Tibial artery (tissue), 4 donors: ENCODE measurements around the gene ITGB4.

Experiments
- DNase-seq, 2 donors: peaks; one replicate each; pipeline ENCODE4 v3.0.0-alpha.2; 2019
- H3K27ac ChIP-seq, 2 donors: fragments of 200-600 bp; sonication (generic) in 1 of 2; 1 replicate in 1 of 2; 2 replicates in 1 of 2; pipeline ENCODE4 v1.5.1; 2018 to 2019; ENCODE audit warnings: mild to moderate bottlenecking in 1 of 2
- H3K27me3 ChIP-seq, 2 donors: fragments of 200-600 bp; sonication (generic) in 1 of 2; one replicate each; pipeline versions ENCODE4 v1.5.1 to v1.6.0; 2016 to 2019
- H3K36me3 ChIP-seq, 3 donors: fragments of 200-600 bp; sonication (generic) in 2 of 3; one replicate each; pipeline ENCODE4 v1.5.1; 2016 to 2019; ENCODE audit warnings: mild to moderate bottlenecking in 2 of 3
- H3K4me1 ChIP-seq, 4 donors: fragments of 200-600 bp; sonication (generic) in 2 of 4; 1 replicate in 3 of 4; 2 replicates in 1 of 4; pipeline ENCODE4 v1.5.1; 2016 to 2019
- H3K4me3 ChIP-seq, 2 donors: fragments of 200-600 bp; sonication (generic) in 1 of 2; 1 replicate in 1 of 2; 2 replicates in 1 of 2; pipeline ENCODE4 v1.5.1; 2018 to 2019; ENCODE audit warnings: mild to moderate bottlenecking in 2 of 2
- H3K9me3 ChIP-seq, 3 donors: fragments of 200-600 bp; sonication (generic) in 1 of 3; one replicate each; pipeline ENCODE4 v1.5.1; 2016 to 2019
- intact Hi-C: fragments of 100-400 bp; cut with DNase I; formaldehyde crosslinking; loops from one replicate; pipeline ENCODE4 v1.15.0; 2023; ENCODE audit warnings: low total_unique reads
- TF ChIP-seq, protein P1 (sequence below), 2 experiments: fragments of 200-600 bp in 1 of 2; fragments of 450-650 bp in 1 of 2; IDR thresholded peaks; one replicate each; pipeline ENCODE4 v1.5.1; 2017 to 2019; ENCODE audit warnings: antibody characterized with exemption in 2 of 2, mild to moderate bottlenecking in 1 of 2, moderate library complexity in 1 of 2

ITGB4 gene

DNA sequence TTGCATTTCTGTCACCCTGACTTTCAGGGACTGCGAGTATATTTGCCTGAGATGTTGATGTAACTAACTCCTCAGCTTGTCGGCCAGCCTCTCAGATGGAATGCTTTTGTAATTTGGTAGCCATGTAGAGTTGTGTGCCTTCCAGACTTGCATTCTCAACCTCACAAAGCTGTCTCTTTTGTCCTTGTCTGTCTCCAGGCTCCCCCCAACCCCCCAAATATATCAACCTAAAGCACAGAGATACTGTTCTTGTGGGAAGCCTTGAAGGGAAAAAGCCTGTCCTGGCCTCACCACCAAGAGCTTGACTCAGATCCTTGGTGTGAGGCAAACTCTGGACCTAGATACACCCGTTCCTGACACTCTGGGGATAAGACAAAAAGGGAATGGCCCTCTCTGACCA is 35.8 kb upstream of the ITGB4 start:
- H3K27ac ChIP-seq, result no peak overlapping the region

DNA sequence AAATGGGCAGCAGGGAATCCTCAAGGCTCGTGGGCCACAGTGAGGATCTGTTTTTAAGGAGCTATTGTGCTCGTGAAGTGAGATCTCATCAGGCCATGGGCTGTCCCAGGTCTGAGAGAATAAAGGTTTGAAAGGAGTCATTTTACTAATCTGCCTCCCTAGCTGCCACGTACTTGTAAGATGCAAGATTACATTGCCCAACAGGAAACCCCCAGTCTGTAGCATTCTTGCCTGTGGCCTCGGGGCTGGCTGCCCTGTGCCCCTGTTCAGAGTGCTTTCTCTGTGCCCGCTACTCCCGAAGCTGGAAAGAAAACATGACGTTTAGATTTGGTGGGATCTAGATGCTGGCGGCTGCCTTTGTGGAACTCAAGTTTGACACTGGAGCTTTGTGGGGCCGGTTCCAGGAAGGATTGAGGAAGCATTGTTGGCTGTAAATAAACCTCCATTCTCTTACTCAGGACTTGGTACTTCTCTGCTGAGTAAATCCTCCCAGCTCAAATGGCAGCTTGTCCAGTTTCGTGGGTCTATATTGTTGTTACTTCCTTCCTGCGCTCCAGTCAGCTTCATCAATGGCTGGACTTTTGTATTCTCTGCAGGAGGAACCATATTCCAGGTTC is 32.9 kb upstream of the ITGB4 start:
- H3K36me3 ChIP-seq, result peaks cover 0 to 19% (median 14%) of the 10 kb centered on the region in 3 donors
- no peaks in the 10 kb centered on the region for H3K9me3 ChIP-seq
- TF ChIP-seq, protein P1, sequence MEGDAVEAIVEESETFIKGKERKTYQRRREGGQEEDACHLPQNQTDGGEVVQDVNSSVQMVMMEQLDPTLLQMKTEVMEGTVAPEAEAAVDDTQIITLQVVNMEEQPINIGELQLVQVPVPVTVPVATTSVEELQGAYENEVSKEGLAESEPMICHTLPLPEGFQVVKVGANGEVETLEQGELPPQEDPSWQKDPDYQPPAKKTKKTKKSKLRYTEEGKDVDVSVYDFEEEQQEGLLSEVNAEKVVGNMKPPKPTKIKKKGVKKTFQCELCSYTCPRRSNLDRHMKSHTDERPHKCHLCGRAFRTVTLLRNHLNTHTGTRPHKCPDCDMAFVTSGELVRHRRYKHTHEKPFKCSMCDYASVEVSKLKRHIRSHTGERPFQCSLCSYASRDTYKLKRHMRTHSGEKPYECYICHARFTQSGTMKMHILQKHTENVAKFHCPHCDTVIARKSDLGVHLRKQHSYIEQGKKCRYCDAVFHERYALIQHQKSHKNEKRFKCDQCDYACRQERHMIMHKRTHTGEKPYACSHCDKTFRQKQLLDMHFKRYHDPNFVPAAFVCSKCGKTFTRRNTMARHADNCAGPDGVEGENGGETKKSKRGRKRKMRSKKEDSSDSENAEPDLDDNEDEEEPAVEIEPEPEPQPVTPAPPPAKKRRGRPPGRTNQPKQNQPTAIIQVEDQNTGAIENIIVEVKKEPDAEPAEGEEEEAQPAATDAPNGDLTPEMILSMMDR (IDR thresholded peaks at IDR 0.05), result no peak
- DNase-seq, result no peak
- H3K4me3 ChIP-seq, result no peak overlapping the region
- peaks cover 0 to 58% (median 22%) of the 10 kb centered on the region in 4 donors for H3K4me1 ChIP-seq
- no peaks in the 10 kb centered on the region for H3K27me3 ChIP-seq
- H3K27ac ChIP-seq, result peak overlapping the region in 1 of 2 donors; percentile 1
- intact Hi-C loops, result no loop called here

More for the DNA sequence above, 35.8 kb upstream of the ITGB4 start:
- Histone ChIP-seq H3K9me3 (no peaks in the 10 kb centered on the region), H3K4me3 (no peak overlapping the region), H3K36me3 (peaks cover 0 to 14% (median 11%) of the 10 kb centered on the region in 3 donors), H3K4me1 (peaks cover 0 to 37% (median 12%) of the 10 kb centered on the region in 4 donors), H3K27me3 (no peaks in the 10 kb centered on the region)
- intact Hi-C loops, result no loop called here
- DNase-seq, result no peak
- TF ChIP-seq, protein P1 (IDR thresholded peaks at IDR 0.05), result no peak

DNA sequence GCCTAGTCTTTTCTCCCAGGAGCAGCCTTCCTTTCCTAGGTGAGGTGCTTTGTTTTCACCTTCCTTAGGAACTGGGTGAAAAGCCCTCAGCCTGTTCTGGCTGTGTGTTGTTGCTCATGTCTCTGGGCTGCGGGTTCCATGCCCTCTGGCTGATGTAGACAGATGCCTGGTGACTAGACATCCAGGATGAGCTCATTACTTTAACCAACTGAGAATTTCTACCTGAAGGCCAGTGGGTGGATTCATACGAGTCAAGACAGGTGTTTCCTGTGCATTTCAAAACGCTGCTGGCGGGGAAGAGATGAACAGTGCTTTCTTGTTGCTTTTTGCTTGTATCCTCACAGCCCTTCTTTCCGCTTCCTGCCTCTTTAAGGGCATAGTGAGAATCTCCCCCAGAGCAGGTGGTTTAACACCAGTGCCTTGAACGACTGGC is 31.8 kb upstream of the ITGB4 start:
- intact Hi-C loops, result no loop called here
- Histone ChIP-seq H3K27me3 (no peaks in the 10 kb centered on the region), H3K9me3 (no peaks in the 10 kb centered on the region), H3K36me3 (peaks cover 0 to 19% (median 14%) of the 10 kb centered on the region in 3 donors), H3K4me1 (peaks cover 0 to 63% (median 26%) of the 10 kb centered on the region in 4 donors), H3K4me3 (no peak overlapping the region), H3K27ac (no peak overlapping the region)
- DNase-seq, result no peak
- TF ChIP-seq, protein P1 (IDR thresholded peaks at IDR 0.05), result no peak

DNA sequence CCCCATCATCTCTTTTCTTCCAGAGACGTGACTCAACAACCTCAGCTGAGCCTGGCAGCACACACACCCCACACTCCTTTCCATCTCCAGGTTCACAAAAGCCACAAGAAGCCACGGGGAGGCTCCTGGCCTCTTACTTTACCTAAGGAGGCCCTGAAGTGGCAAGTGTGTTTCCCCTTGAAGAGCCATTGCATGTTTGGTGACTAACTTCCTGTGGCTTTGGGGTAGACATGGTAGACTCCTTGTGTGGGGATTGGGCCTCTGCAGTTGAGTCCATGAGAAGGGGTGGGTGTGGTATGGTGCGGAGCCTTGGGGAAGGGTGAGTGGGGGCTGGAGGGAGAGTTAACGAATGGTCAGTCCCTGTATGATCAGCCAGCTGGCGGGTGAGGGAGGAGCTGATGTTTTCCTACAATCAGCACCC is 29.9 kb upstream of the ITGB4 start:
- peaks cover 0 to 63% (median 30%) of the 10 kb centered on the region in 4 donors for H3K4me1 ChIP-seq
- intact Hi-C loops, result no loop called here

DNA sequence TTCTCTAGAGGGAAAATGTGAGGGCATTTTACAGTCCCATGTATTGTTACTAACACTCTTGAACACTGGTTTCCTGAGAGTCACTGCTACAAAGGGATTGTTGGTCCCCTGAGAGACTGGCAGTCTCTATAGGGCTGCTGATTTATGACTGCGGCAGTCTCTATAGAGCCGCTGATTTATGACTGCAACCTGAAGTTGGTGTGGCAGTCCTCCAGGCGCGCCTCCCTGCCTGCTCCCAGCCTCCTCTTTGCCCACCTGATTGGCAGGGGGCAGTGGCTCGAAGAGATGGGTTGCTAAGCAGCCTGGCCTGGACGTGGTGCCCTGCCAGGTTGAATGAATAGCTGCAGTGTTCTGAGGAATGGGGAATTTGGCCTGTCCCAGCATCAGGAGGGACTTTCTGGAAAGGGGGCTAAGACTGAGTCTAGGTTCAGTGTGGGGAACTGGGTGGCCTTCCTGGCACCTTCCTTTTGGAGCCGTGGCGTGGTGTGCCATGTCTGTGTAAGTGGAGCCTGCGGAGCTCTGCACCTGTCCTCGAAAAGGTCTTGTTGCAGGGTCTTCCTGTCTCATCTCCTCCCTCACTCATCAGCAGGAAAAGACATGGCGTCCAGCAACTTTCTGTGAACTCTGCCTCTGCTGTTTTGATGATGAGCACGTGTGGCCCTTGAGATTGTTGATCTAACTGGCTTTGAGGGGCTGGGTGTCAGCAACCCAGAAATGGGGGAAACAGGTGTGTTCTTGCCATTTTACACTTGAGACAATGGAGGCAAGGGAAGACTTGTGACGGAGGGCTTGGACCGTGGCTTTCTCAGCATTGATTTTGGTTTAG is 29.2 kb upstream of the ITGB4 start:
- H3K27ac ChIP-seq, result peak overlapping the region; percentile 89 to 95
- no peak overlapping the region for H3K4me3 ChIP-seq
- TF ChIP-seq, protein P1 (IDR thresholded peaks at IDR 0.05), result no peak
- H3K36me3 ChIP-seq, result peaks cover 0 to 29% (median 19%) of the 10 kb centered on the region in 3 donors
- H3K27me3 ChIP-seq, result no peaks in the 10 kb centered on the region
- DNase-seq, result no peak
- H3K9me3 ChIP-seq, result no peaks in the 10 kb centered on the region
- peaks cover 0 to 66% (median 30%) of the 10 kb centered on the region in 4 donors for H3K4me1 ChIP-seq
- intact Hi-C loops, result no loop called here

More for the DNA sequence above, 29.9 kb upstream of the ITGB4 start:
- Histone ChIP-seq H3K27me3 (no peaks in the 10 kb centered on the region), H3K9me3 (no peaks in the 10 kb centered on the region), H3K4me3 (no peak overlapping the region), H3K36me3 (peaks cover 0 to 26% (median 15%) of the 10 kb centered on the region in 3 donors), H3K27ac (peak overlapping the region; percentile 89 to 95)
- TF ChIP-seq, protein P1 (IDR thresholded peaks at IDR 0.05), result no peak
- DNase-seq, result no peak
